H9 (cell line): ENCODE measurements around the gene EHD4. TPM values are rescaled to one million over a fixed set of nuclear protein-coding genes. Genes with fewer than 3 reads are reported as not detected.

Source experiments
- DNase-seq: peaks from one replicate; pipeline ENCODE4 v3.0.0-alpha.2; 2017
- H2AFZ ChIP-seq: one replicate; pipeline ENCODE4 v1.6.1; 2013; ENCODE audit warnings: mild to moderate bottlenecking, low read length, control low read depth, moderate library complexity
- H2AK5ac ChIP-seq: 2 replicates; pipeline ENCODE4 v1.6.1; 2013; ENCODE audit warnings: low read length, control low read depth, mixed read lengths; ENCODE audit not compliant: insufficient read length
- H2BK120ac ChIP-seq: one replicate; pipeline ENCODE4 v1.6.1; 2013; ENCODE audit warnings: low read depth, mild to moderate bottlenecking, low read length, control low read depth, inconsistent platforms; ENCODE audit not compliant: poor library complexity, severe bottlenecking
- H2BK12ac ChIP-seq: 2 replicates; pipeline ENCODE4 v1.6.1; 2013; ENCODE audit warnings: low read length, control low read depth, mixed read lengths, low read depth; ENCODE audit not compliant: insufficient read length
- H2BK15ac ChIP-seq: 2 replicates; pipeline ENCODE4 v1.6.1; 2013; ENCODE audit warnings: low read depth, low read length, control low read depth
- H2BK20ac ChIP-seq: one replicate; pipeline ENCODE4 v1.6.1; 2013; ENCODE audit warnings: low read depth, mild to moderate bottlenecking, low read length, control low read depth, inconsistent platforms; ENCODE audit not compliant: poor library complexity, severe bottlenecking
- H2BK5ac ChIP-seq: 2 replicates; pipeline ENCODE4 v1.6.1; 2013; ENCODE audit warnings: low read length, control low read depth, mixed read lengths; ENCODE audit not compliant: insufficient read length
- H3K14ac ChIP-seq: 2 replicates; pipeline ENCODE4 v1.6.1; 2013; ENCODE audit warnings: low read length, control low read depth; ENCODE audit not compliant: insufficient read depth
- H3K18ac ChIP-seq: 2 replicates; pipeline ENCODE4 v1.6.1; 2013; ENCODE audit warnings: low read depth, mild to moderate bottlenecking, mixed read lengths, low read length, control low read depth; ENCODE audit not compliant: insufficient read length
- H3K23ac ChIP-seq: 2 replicates; pipeline ENCODE4 v1.6.1; 2013; ENCODE audit warnings: low read length, control low read depth, mixed read lengths, low read depth; ENCODE audit not compliant: insufficient read length
- H3K23me2 ChIP-seq: 2 replicates; pipeline ENCODE4 v1.6.1; 2013; ENCODE audit warnings: low read depth, mild to moderate bottlenecking, mixed read lengths, low read length, control low read depth; ENCODE audit not compliant: insufficient read length, poor library complexity, severe bottlenecking
- H3K27ac ChIP-seq: 2 replicates; pipeline ENCODE4 v1.5.1; 2013; ENCODE audit warnings: low read length, control low read depth, mixed read lengths, low read depth; ENCODE audit not compliant: insufficient read length
- H3K27me3 ChIP-seq: 2 replicates; pipeline ENCODE4 v1.6.1; 2013; ENCODE audit warnings: low read length, control low read depth, inconsistent platforms; ENCODE audit not compliant: insufficient read depth
- H3K4ac ChIP-seq: 2 replicates; pipeline ENCODE4 v1.6.1; 2013; ENCODE audit warnings: low read depth, mild to moderate bottlenecking, control low read depth, inconsistent platforms, low read length, moderate library complexity
- H3K4me1 ChIP-seq: 2 replicates; pipeline ENCODE4 v1.6.1; 2013; ENCODE audit warnings: low read length, control low read depth, inconsistent platforms; ENCODE audit not compliant: insufficient read depth
- H3K4me2 ChIP-seq: 2 replicates; pipeline ENCODE4 v1.6.1; 2013; ENCODE audit warnings: low read length, control low read depth, mixed read lengths; ENCODE audit not compliant: insufficient read length, insufficient read depth
- H3K56ac ChIP-seq: 2 replicates; pipeline ENCODE4 v1.6.1; 2013; ENCODE audit warnings: low read depth, mild to moderate bottlenecking, mixed read lengths, low read length, control low read depth; ENCODE audit not compliant: insufficient read length
- H3K79me1 ChIP-seq: 2 replicates; pipeline ENCODE4 v1.6.1; 2013; ENCODE audit warnings: low read depth, mild to moderate bottlenecking, moderate library complexity, low read length, control low read depth, inconsistent platforms; ENCODE audit not compliant: insufficient read depth, poor library complexity, severe bottlenecking
- H3K79me2 ChIP-seq: 2 replicates; pipeline ENCODE4 v1.6.1; 2013; ENCODE audit warnings: low read length, control low read depth, inconsistent platforms; ENCODE audit not compliant: insufficient read depth
- H3K9ac ChIP-seq: 2 replicates; pipeline ENCODE4 v1.6.1; 2013; ENCODE audit warnings: low read length, control low read depth, mixed read lengths; ENCODE audit not compliant: insufficient read length; ENCODE audit errors: extremely low read depth
- H3K9me3 ChIP-seq: one replicate; pipeline ENCODE4 v1.6.1; 2013; ENCODE audit warnings: low read depth, low read length, inconsistent platforms; ENCODE audit not compliant: control insufficient read depth
- H3T11ph ChIP-seq: one replicate; pipeline ENCODE4 v1.6.1; 2013; ENCODE audit warnings: mild to moderate bottlenecking, low read length, control low read depth, inconsistent platforms
- H4K20me1 ChIP-seq: one replicate; pipeline ENCODE4 v1.6.1; 2013; ENCODE audit not compliant: control insufficient read depth, insufficient read length, insufficient read depth
- H4K5ac ChIP-seq: 2 replicates; pipeline ENCODE4 v1.6.1; 2013; ENCODE audit warnings: low read depth, mild to moderate bottlenecking, mixed read lengths, low read length, control low read depth; ENCODE audit not compliant: insufficient read length
- H4K8ac ChIP-seq: replicated peaks from 2 replicates; pipeline ENCODE4 v1.6.1; 2013; ENCODE audit warnings: low read length, control low read depth, mixed read lengths, low read depth; ENCODE audit not compliant: insufficient read length
- H4K91ac ChIP-seq: 2 replicates; pipeline ENCODE4 v1.6.1; 2013; ENCODE audit warnings: low read depth, mild to moderate bottlenecking, moderate library complexity, mixed read lengths, low read length, control low read depth; ENCODE audit not compliant: insufficient read length
- H3K27ac Mint-ChIP-seq, 3 experiments: 2 replicates in 2 of 3; 3 replicates in 1 of 3; pipeline ENCODE4 v1.8.0; 2020 to 2021; ENCODE audit warnings: mixed read lengths in 3 of 3, mild to moderate bottlenecking in 1 of 3, moderate library complexity in 1 of 3
- H3K27me3 Mint-ChIP-seq: 2 replicates; pipeline ENCODE4 v1.8.0; 2021; ENCODE audit warnings: low read depth, mild to moderate bottlenecking, moderate library complexity, mixed read lengths
- H3K36me3 Mint-ChIP-seq, 3 experiments: 2 replicates in 2 of 3; 3 replicates in 1 of 3; pipeline ENCODE4 v1.8.0; 2020 to 2021; ENCODE audit warnings: low read depth in 3 of 3, mixed read lengths in 3 of 3; ENCODE audit not compliant: insufficient read depth in 1 of 3
- H3K4me1 Mint-ChIP-seq, 2 experiments: 2 replicates each; pipeline ENCODE4 v1.8.0; 2020; ENCODE audit warnings: mixed read lengths in 2 of 2
- H3K4me3 Mint-ChIP-seq, 2 experiments: 2 replicates in 1 of 2; 3 replicates in 1 of 2; pipeline ENCODE4 v1.8.0; 2020 to 2021; ENCODE audit warnings: mild to moderate bottlenecking in 2 of 2, mixed read lengths in 2 of 2, moderate library complexity in 1 of 2
- H3K9me3 Mint-ChIP-seq, 2 experiments: 2 replicates in 1 of 2; 3 replicates in 1 of 2; pipeline ENCODE4 v1.8.0; 2020; ENCODE audit warnings: mild to moderate bottlenecking in 2 of 2, mixed read lengths in 2 of 2, moderate library complexity in 1 of 2
- CTCF ChIP-seq: fragments of 200-600 bp; sonication (generic); conservative IDR thresholded peaks from 3 replicates; pipeline ENCODE4 v1.8.0; 2021; ENCODE audit warnings: antibody characterized with exemption, mild to moderate bottlenecking
- WGBS: extraction: QIAGEN DNeasy Blood & Tissue Kit; methylation state at CpG from one replicate; pipeline ENCODE4 v1.1.7; 2013; ENCODE audit warnings: missing lambda C conversion rate, low lambda C conversion rate, mixed read lengths; ENCODE audit not compliant: insufficient read length; ENCODE audit errors: extremely low coverage; 5-methylcytosine and 5-hydroxymethylcytosine counted together
- total RNA-seq: library from RNA; stranded (reverse); gene quantifications from 2 replicates; pipeline ENCODE4 v1.2.1, GENCODE V29; 2021

The EHD4 gene
- total RNA-seq, 1 experiment from 2014 or later: 22.9 TPM

DNA sequence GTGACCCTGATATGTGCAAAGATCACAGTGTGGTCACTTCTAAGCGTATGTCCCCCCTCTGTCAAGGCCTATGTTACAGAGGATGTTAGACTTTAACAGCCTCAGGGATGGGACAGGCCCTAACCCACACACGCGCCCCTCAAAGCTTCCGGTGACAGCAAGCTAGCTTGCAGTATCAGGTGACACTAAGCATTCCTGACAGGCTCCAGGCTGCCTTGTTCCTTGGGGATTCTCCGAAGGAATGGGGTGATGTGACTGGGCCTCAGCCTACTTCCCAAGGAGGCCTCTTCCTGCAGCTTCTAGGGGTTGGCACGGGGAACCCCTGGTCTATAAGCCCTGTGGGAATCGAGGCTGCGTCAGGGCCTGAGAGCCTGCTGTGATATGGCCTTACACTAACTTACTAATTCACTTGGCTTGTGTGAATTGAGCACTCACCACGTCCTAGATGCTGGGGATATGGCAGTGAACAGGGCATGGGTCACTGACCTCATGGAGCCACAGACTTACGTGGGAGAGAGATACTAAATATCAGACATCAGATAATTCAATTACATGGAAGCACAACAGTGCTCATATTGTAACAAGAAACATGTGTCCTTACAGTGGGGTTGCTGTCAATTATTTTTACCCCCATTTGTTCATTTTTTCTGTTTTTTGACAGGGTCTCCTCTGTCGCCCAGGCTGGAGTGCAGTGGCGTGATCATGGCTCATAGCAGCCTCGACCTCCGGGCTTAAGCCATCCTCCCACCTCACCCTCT is 67.1 kb downstream of the EHD4 start:
- H3T11ph ChIP-seq: no peak overlapping the region
- no peak overlapping the region for H3K56ac ChIP-seq
- H3K79me2 ChIP-seq: no peaks in the 10 kb centered on the region
- no peak overlapping the region for H3K14ac ChIP-seq
- Mint-ChIP-seq H3K27ac (peak overlapping the region in 2 of 3 experiments; percentile 39 to 70; a peak in 2 of 7 replicates), H3K36me3 (peaks cover 26 to 56% (median 47%) of the 10 kb centered on the region in 3 experiments), H3K9me3 (no peaks in the 10 kb centered on the region), H3K27me3 (no peaks in the 10 kb centered on the region), H3K4me1 (peaks cover 3 to 8% of the 10 kb centered on the region in 2 experiments), H3K4me3 (no peak overlapping the region; a peak in 1 of 5 replicates)
- H3K9me3 ChIP-seq: no peaks in the 10 kb centered on the region
- no peaks in the 10 kb centered on the region for H3K23me2 ChIP-seq
- H3K18ac ChIP-seq: no peak overlapping the region
- no peak overlapping the region for H3K4me2 ChIP-seq
- no peak overlapping the region for H3K27ac ChIP-seq
- H3K4me1 ChIP-seq: no peaks in the 10 kb centered on the region
- H4K91ac ChIP-seq: no peak overlapping the region
- H2BK120ac ChIP-seq: no peak overlapping the region
- H2BK15ac ChIP-seq: no peak overlapping the region
- H3K23ac ChIP-seq: no peak overlapping the region
- H3K9ac ChIP-seq: no peak overlapping the region
- H4K20me1 ChIP-seq: no peaks in the 10 kb centered on the region
- H4K5ac ChIP-seq: no peak overlapping the region
- DNase-seq: no peak
- no peak overlapping the region for H3K4ac ChIP-seq
- no peak overlapping the region for H2AK5ac ChIP-seq
- H2BK12ac ChIP-seq: no peak overlapping the region
- TF ChIP-seq CTCF: no peak
- H4K8ac ChIP-seq: no peak overlapping the region
- WGBS: no CpG with 5 or more reads among the region's 14 CpGs
- H2BK5ac ChIP-seq: no peak overlapping the region
- H3K27me3 ChIP-seq: no peaks in the 10 kb centered on the region
- H3K79me1 ChIP-seq: no peaks in the 10 kb centered on the region
- H2BK20ac ChIP-seq: no peak overlapping the region
- H2AFZ ChIP-seq: no peak overlapping the region
